Colonic mucosa (tissue), 4 donors: ENCODE measurements around the gene C9orf153. TPM values are rescaled to one million over a fixed set of nuclear protein-coding genes. Genes with fewer than 3 reads are reported as not detected.
"Not testable (repeated sequence)": the region's sequence is repeated elsewhere in the genome, so short reads cannot be mapped to it uniquely, and the experiment has no call there.

Experiments used
- DNase-seq: peaks from one replicate; pipeline ENCODE4 v3.0.0-alpha.2; 2020
- H3K27ac ChIP-seq: fragments of 200-600 bp; one replicate; pipeline ENCODE4 v1.8.0; 2021
- H3K27me3 ChIP-seq: fragments of 200-600 bp; one replicate; pipeline ENCODE4 v1.8.0; 2021
- H3K36me3 ChIP-seq: fragments of 200-600 bp; one replicate; pipeline ENCODE4 v1.8.0; 2021
- H3K4me1 ChIP-seq: fragments of 200-600 bp; one replicate; pipeline ENCODE4 v1.8.0; 2021; ENCODE audit warnings: mild to moderate bottlenecking
- H3K4me3 ChIP-seq: fragments of 200-600 bp; one replicate; pipeline ENCODE4 v1.8.0; 2021
- H3K9ac ChIP-seq, 2 donors: one replicate each; pipeline ENCODE4 v1.7.0; 2013; ENCODE audit warnings: control low read depth in 2 of 2, low read depth in 2 of 2, low read length in 2 of 2
- H3K9me3 ChIP-seq: fragments of 200-600 bp; one replicate; pipeline ENCODE4 v1.8.0; 2021
- intact Hi-C: fragments of 100-400 bp; cut with DNase I; formaldehyde crosslinking; loops from one replicate; pipeline ENCODE4 v1.14.1; 2022
- total RNA-seq, 2 donors: library from RNA; stranded (reverse); fragmentation: NEBNext Ultra II Directional in 1 of 2; extraction: Animal tissue kit (Norgen Biotek cat#: 25700) in 1 of 2; gene quantifications; one replicate each; pipeline ENCODE4 v1.2.1, GENCODE V29; 2021
- TF ChIP-seq, protein P1 (sequence below): fragments of 200-600 bp; IDR thresholded peaks from one replicate; pipeline ENCODE4 v1.8.0; 2022; ENCODE audit warnings: antibody characterized with exemption, mild to moderate bottlenecking
- donor health status: healthy.
- donor health status: DM: no; HTN: no; CAD: no.
- donor health status: DM: no; HTN: no; CAD: no.

Gene C9orf153
- total RNA-seq, 2 donors from 2014 or later = not detected

GRCh38 chr9:86207193-86207592 is 52.3 kb downstream of the C9orf153 start:
- Histone ChIP-seq H3K4me3 (no peak overlapping the region), H3K9ac (no peak overlapping the region), H3K4me1 (no peaks in the 10 kb centered on the region), H3K9me3 (no peaks in the 10 kb centered on the region), H3K27me3 (no peaks in the 10 kb centered on the region), H3K36me3 (no peaks in the 10 kb centered on the region), H3K27ac (no peak overlapping the region)
- intact Hi-C loops = no loop called here
- DNase-seq = no peak
- TF ChIP-seq, protein P1, sequence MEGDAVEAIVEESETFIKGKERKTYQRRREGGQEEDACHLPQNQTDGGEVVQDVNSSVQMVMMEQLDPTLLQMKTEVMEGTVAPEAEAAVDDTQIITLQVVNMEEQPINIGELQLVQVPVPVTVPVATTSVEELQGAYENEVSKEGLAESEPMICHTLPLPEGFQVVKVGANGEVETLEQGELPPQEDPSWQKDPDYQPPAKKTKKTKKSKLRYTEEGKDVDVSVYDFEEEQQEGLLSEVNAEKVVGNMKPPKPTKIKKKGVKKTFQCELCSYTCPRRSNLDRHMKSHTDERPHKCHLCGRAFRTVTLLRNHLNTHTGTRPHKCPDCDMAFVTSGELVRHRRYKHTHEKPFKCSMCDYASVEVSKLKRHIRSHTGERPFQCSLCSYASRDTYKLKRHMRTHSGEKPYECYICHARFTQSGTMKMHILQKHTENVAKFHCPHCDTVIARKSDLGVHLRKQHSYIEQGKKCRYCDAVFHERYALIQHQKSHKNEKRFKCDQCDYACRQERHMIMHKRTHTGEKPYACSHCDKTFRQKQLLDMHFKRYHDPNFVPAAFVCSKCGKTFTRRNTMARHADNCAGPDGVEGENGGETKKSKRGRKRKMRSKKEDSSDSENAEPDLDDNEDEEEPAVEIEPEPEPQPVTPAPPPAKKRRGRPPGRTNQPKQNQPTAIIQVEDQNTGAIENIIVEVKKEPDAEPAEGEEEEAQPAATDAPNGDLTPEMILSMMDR = no peak

DNA sequence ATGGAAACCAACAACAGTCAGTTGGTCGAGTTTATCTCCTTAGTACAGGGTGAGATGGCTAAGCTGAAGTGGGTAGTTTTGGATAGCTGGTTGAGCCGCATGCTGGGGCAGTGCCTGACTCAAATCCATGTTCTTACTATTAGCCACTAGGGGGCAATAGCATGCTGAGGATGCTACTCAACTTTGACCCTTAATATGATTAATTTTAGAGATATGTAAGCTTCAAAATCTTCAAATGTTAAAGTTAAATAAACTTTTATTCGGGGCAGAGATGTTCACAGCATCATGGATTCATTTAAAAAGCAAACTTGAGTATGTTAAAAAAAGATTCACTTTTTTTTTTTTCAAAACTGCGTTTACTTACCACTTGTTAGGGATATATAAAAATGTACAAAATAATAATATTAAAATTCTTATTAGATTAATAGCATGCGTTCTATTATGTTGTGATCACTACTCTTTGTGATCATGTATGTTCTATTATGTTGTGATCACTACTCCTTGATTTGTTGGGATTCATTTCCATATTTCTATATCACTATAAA is 57.0 kb downstream of the C9orf153 start:
- Histone ChIP-seq H3K27me3 (no peaks in the 10 kb centered on the region), H3K27ac (no peak overlapping the region), H3K36me3 (no peaks in the 10 kb centered on the region), H3K9ac (no peak overlapping the region), H3K9me3 (no peaks in the 10 kb centered on the region), H3K4me3 (no peak overlapping the region), H3K4me1 (no peaks in the 10 kb centered on the region)
- DNase-seq = no peak
- intact Hi-C loops = no loop called here
- TF ChIP-seq, protein P1 = peak; percentile 66

GRCh38 chr9:86201474-86202337 is 57.8 kb downstream of the C9orf153 start:
- H3K36me3 ChIP-seq = no peaks in the 10 kb centered on the region
- no peaks in the 10 kb centered on the region for H3K27me3 ChIP-seq
- TF ChIP-seq, protein P1 = no peak
- DNase-seq = no peak
- no peak overlapping the region for H3K27ac ChIP-seq
- no peak overlapping the region for H3K9ac ChIP-seq
- intact Hi-C loops = no loop called here
- H3K4me1 ChIP-seq = no peaks in the 10 kb centered on the region
- H3K9me3 ChIP-seq = no peaks in the 10 kb centered on the region
- H3K4me3 ChIP-seq = no peak overlapping the region

GRCh38 chr9:86200599-86201162 is 58.8 kb downstream of the C9orf153 start:
- H3K4me3 ChIP-seq = no peak overlapping the region

DNA sequence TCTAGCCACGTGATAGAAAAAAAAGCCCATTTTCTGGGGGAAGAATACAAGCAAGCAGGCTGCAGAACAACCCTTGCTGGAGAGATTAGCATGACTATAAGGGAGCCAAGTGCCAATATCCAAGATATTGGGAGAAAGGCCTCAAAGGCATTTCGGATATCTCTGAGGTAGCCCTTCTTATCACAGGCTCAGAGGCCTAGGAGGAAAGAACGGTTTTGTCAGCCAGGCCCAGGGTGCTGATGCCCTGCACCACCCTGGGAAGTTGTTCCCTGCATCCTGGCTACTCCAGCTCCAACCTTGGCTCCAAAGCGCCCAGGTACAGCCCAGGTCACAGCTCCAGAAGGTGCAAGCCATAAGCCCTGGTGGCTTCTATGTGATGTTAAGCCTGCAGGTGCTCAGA is 66.4 kb downstream of the C9orf153 start:
- H3K4me3 ChIP-seq = no peak overlapping the region
- no peaks in the 10 kb centered on the region for H3K4me1 ChIP-seq
- DNase-seq = no peak
- intact Hi-C loops = no loop called here
- no peaks in the 10 kb centered on the region for H3K9me3 ChIP-seq
- no peak overlapping the region for H3K9ac ChIP-seq
- TF ChIP-seq, protein P1 = no peak
- H3K36me3 ChIP-seq = no peaks in the 10 kb centered on the region
- no peaks in the 10 kb centered on the region for H3K27me3 ChIP-seq
- H3K27ac ChIP-seq = no peak overlapping the region

More at GRCh38 chr9:86200599-86201162, 58.8 kb downstream of the C9orf153 start:
- TF ChIP-seq, protein P1 = no peak
- H3K9ac ChIP-seq = no peak overlapping the region
- intact Hi-C loops = no loop called here
- H3K27me3 ChIP-seq = no peaks in the 10 kb centered on the region
- H3K36me3 ChIP-seq = no peaks in the 10 kb centered on the region
- H3K9me3 ChIP-seq = no peaks in the 10 kb centered on the region
- no peak overlapping the region for H3K27ac ChIP-seq
- no peak for DNase-seq
- no peaks in the 10 kb centered on the region for H3K4me1 ChIP-seq

DNA sequence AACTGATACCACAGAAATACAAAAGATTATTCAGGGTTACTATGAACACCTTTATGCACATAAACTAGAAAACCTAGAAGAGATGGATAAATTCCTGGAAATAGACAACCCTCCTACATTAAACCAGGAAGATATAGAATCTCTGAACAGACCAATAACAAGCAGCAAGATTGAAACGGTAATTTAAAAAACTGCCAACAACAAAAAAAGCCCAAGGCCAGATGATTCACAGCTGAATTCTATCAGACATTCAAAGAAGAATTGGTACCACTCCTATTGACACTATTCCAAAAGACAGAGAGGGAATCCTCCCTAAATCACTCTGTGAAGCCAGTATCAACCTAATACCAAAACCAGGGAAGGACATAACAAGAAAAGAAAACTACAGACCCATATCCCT is 68.8 kb downstream of the C9orf153 start:
- H3K36me3 ChIP-seq, H3K27me3 ChIP-seq, DNase-seq, H3K9me3 ChIP-seq, intact Hi-C loops, H3K4me3 ChIP-seq, H3K9ac ChIP-seq, H3K4me1 ChIP-seq, H3K27ac ChIP-seq: not testable (repeated sequence)
